PC-9 (cell line): ENCODE data around the gene ZNF513.

Experiments
- CTCF ChIP-seq: fragments of 200-600 bp; sonication (generic); conservative IDR thresholded peaks from 2 replicates; pipeline ENCODE4 v1.6.1; 2017; ENCODE audit warnings: mixed run types, antibody characterized with exemption, mild to moderate bottlenecking, moderate library complexity
- EZH2 ChIP-seq: fragments of 200-600 bp; sonication (generic); IDR thresholded peaks from 2 replicates; pipeline ENCODE4 v1.8.0; 2017; ENCODE audit warnings: antibody characterized with exemption, low read depth

- TF ChIP-seq EZH2 (no peak), CTCF (no peak)
Measured at GRCh38 chr2:27363933-27364332, 16.6 kb downstream of the ZNF513 start.
